NCI-H345 treated with DMSO at 0.1 percent for 48 hours (cell line): Measurements from ENCODE around the gene EYA3.
A peak's percentile ranks its signal among the peaks of the same experiment; 100 is the strongest.

Source experiments
- DNase-seq: peaks from one replicate; lab custom pipeline; 2025; ENCODE audit not compliant: unreplicated experiment; lab: John Stamatoyannopoulos, UW

EYA3 gene

DNA sequence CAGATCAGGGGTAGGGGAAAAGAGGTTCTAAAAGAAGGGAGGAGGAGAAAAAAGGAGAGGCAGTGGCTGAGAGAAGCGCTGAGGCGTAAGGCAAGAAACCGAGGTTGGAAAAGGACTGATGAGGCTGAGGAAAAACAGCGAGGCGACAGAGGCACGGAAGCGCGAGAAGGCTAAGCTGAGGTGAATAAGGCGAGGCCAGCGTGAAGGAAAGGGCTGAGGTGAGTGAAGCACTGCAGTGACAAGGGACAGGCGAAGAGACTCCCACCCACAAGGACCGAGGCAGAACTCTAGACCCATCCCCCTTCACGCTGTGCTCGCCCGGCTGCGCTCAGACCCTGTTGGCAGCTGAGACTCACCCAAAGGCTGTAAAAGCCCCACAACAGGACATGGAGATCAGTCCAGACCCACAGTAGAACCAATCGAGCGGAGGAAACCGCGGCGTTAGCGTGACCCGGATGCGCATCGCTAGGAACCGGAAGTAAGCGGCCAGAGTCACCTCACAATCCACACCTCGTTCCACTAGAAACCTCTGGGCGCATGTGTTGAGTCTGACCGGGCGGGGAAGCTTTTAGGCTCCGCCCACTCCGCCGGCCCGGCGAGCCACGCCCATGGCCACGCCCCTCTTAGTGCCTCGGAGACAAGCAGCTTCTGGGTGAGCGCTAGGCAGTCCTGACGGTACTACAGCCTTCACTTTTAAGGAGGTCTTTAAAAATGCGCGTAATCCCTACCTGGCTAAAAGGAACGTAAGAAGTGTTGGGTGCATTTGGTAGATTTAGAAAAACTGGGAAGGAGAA lies at the start of gene EYA3:
Gene EYA3 (minus strand): TSS at position 443 of the 794 bp plus-strand sequence. CDS start 30,584 bp downstream, outside the sequence.
- DNase-seq, result peak; percentile 92

GRCh38 chr1:28136922-28137613 lies 48.7 kb upstream of the EYA3 start:
- DNase-seq, result no peak

DNA sequence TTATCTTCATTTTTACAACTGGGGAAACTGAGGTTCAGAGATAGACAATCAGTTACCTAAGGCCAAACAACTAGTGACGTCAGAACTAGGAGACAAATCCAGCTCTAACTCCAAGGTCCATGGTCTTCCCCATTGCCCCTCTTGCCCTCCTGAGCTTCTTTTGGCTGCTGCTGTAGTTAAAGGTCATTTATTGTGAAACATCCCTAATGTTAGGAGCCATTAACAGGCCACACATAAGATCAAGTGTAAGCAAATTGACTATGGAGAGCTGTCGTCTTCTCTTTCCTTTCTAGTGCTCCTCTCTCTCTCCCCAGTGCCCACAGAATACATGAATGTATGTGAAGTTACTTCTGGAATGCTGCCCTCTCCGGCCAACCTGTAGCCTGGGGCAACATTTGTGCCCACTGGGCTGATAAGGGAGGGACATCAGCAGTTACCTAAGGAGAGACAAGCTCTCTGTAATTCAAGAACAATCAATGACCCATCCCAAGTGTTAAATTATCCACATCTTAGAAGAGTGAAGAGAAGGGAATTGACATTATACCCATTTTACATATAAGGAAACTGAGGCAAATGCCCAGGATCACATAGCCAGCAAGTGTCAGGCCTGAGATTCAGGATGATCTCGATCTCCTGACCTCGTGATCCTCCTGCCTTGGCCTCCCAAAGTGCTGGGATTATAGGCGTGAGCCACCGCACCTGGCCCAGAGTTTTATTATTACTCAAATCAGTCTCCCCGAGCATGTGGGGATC lies 47.9 kb upstream of the EYA3 start:
- no peak for DNase-seq

GRCh38 chr1:28135371-28136168 lies 47.2 kb upstream of the EYA3 start:
- no peak for DNase-seq

DNA sequence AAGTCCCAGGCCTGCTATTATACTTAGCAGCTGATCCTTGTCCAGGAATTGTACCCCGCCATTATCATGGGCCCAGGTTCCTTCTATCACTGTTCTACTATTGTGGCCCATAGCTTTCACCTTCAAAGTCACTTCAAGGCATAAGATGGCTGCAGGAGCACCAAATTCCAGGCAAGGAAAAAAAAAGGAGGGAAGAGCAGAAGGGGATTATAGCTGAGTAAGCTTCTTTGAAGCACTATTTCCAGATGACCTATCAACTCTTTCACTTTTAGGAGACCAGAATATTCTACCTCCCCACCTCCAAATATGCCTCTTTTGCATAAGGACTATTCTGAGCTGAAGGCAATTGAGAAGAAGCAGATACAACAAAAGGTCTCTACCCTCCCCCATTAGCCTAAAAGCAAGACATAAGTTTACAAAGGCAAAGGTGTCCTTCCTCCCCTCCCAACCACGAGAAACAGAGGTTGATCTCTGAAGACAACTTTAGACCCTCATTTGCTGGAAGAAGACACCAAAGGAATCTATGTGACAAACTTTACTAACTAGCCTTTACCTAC lies 46.3 kb upstream of the EYA3 start:
- DNase-seq, result no peak

DNA sequence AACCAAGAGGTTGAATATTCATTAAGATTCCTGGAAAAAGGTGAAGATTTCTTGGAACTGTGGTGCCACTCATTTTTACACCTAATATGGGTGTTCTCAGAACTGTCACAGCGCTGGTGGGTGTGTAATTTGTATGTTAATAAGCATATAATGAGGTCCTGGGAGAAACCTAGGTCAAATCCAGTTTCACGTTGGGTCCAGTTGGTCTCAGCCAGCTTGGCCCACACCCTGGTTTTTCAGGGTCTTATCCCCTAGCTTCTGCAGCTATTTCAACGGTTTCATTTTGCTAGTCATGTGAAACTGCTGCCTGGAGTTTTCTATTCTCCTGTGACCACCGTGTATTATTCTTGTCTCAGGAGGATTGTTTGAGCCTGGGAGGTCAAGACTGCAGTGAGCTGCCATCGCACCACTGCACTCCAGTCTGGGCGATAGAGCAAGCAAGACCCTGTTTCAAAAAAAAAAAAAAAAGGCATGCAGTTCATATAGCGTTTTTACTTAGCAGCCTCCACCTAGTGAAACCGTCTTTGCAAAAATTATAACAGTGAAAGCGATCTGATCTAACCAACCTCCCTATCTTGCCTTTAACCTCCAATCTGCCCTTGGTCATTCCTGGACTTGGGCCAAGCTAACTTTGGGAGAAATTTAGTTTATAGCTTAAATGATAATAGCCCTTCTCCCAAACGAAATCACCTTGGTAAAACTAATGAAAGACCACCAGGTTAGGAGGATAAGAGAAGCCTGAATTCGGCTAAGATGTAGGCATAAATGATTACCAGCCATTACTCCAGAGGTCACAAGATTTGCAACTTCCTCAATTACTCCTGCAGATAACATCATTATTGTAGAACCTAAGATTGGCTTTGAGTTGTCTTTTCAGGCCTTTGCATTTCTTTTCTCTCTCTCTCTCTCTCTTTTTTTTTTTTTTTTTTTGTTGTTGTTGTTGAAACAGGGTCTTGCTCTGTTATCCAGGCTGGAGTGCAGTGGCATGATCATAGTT lies 44.1 kb upstream of the EYA3 start:
- no peak for DNase-seq

DNA sequence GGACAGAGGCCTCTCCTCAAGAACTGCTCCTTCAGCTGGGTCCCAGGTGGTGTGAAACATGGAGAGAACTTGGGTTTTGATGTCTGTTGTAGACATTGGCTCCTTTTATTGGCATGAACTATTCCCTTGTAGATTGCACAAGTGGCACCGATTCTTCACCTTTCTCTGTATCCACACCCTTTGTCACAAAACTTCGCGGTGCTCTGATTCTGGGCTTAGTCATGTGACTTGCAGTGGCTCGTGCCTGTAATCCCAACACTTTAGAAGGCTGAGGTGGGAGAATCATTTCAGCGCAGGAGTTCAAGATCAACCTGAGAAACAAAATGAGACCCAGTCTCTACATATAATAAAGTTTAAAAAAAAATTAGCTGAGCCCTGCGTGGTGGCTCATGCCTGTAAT lies 42.5 kb upstream of the EYA3 start:
- DNase-seq, result no peak

DNA sequence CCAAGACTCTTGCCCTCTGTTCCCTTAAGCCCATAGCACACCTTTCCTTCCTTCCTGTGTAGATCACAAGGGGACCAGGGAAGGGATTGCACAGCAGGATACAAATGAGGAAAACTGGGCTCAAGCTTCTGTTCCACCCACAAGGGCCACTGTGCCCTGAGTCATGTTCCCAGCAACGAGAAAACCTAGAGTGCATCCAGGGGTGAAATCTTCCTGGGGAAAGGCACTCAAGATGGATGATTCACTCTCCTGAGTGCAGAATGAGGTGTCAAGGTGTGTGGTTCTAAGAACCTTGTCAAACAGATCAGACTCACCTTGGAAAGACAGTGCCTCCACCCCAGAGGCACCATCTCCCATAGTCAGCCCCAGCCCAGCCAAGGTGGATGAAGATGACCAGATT lies 40.7 kb upstream of the EYA3 start:
- DNase-seq, result no peak

GRCh38 chr1:28127617-28128257 lies 39.3 kb upstream of the EYA3 start:
- DNase-seq, result no peak

DNA sequence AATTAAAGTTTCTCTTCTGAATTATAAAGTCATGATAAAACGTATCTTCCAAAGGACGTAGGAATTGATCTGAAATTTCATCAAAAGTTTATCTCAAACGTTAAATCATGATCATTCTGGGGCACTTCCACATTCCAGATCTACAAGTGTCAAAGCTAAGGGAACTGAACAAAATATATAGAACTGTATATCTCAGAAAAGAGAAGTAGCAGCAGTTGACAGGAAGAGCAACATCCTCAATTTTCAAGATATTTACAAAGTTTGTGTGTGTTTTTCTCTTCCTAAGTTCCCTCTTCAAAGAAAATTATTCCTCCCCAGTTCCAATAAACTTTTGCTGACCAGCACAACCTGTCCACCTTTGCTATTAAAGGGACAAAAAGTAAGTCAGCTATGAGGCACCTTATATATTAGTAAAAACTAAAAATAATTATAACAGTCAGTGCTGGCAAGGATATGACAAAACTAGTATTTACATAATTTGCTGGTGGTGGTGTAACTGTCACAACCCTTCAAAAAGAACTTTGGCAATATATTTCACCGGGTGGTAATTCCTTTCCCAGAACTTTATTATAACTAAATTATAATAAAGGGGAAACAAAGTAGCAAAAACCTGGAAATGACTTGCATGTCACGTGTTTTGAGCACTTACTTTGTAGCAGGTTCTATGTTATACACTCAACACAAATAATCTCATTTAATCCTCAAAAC lies 38.5 kb upstream of the EYA3 start:
- DNase-seq, result no peak

DNA sequence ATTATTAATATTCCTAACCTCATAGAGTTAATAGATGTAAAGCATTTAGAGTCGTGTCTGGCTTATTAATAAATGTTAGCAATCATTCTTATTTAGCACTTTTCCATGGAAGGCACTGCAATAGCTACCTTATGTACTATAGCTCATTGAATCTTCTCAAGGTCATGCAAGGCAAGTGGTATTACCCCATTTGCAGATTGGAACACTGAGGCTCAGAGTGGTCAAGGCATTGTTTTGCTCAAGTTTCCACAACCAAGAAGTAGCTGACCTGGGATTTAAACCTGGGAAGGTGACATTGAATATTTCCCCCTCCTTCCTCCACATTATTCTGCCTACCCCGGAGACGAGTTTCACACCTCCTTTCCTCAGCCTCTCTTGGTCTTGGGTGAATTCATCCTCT lies 37.8 kb upstream of the EYA3 start:
- DNase-seq, result no peak

DNA sequence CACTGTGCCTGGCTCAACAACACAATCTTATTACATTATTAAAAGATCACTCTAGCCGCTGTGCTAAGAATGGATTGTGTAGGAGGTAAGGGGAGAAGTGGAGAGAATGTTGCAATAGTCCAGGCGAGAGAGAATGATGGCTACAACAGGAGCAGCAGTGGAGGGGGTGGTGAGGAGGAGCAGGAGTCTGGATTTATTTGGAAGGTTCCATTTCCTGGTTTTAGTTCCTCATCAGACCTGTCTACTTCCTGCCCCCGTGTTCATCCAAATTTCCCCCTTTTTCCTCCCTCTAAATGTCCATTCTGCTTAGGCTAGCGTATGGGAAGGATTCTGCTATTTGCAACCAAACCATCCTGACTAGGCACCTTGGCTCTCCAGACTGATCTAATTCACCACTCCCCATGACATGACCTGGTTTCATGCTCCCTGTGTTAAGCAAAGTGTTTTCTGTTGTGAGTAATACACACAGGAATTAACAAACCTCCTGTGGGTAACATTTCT lies 35.1 kb upstream of the EYA3 start:
- DNase-seq, result no peak

- DNase-seq, result no peak
Measured at GRCh38 chr1:28122183-28122582, 33.8 kb upstream of the EYA3 start.

- no peak for DNase-seq
Measured at GRCh38 chr1:28119556-28119955, 31.1 kb upstream of the EYA3 start.

DNA sequence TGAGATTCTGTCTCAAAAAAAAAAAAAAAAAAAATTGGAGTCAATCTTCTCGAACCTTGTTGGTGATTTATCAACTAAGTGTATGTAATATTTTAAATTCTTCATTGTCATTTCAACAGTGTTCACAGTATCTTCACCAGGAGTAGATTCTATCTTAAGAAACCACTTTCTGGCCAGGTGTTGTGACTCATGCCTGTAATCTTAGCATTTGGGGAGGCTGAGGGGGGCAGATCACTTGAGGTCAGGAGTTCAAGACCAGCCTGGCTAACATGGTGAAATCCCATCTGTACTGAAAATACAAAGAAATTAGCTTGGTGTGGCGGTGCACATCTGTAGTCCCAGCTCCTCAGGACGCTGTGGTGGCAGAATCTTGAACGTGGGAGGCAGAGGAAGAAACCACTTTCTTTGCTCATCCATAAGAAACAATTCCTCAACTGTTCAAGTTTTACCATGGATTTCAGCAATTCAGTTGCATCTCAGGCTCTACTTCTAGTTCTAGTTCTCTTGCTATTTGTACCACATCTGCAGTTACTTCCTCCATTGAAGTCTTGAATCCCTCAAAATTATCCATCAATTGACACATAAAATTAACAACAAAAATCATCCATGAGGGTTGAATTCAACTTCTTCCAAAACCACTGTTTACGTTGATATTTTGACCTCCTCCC lies 30.4 kb upstream of the EYA3 start:
- no peak for DNase-seq

DNA sequence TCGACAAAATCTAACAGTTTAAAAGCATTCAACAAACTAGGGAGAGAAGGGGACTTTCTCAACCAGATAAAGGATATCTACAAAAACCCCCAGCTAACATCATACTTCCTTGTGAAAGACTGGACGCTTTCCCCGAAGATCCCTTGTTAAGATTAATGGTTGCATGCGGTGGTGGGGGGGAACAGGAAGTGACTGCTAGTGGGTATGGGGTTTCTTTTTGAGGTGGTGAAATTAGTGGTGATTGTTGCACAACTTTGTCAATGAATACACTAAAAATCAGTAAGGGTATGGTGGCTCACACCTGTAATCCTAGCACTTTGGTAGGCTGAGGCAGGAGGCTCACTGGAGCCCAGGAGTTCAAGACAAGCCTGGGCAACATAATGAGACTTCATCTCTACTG lies 26.9 kb upstream of the EYA3 start:
- DNase-seq, result no peak

DNA sequence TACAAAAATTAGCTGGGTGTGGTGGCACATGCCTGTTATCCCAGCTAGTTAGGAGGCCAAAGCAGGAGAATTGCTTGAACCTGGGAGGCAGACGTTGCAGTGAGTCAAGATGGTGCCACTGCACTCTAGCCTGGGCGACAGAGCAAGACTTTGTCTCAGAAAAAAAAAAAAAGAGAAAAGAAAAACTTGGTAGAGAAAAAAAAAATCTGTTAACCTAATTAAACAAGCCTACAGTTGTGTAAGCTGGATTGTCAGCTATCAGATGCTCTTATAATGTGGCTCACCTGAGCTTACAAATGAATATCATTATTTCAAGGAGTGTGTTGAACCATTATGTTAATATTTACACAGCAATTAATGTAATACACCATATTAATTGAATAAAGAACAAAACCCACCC lies 26.4 kb upstream of the EYA3 start:
- DNase-seq, result no peak

- DNase-seq, result no peak
Measured at GRCh38 chr1:28113242-28113572, 24.8 kb upstream of the EYA3 start.
